OCI-LY3 (cell line): ENCODE data around the gene HSPBP1.

ENCODE experiments used
- CTCF ChIP-seq: fragments of 200-600, 300-600 bp; sonication (generic); IDR thresholded peaks from 2 replicates; pipeline ENCODE4 v1.5.1; 2014; ENCODE audit warnings: antibody characterized with exemption, low read length, low read depth
- EZH2phosphoT487 ChIP-seq: fragments of 200-600 bp; shearing (Covaris generic); IDR thresholded peaks from 2 replicates; pipeline ENCODE4 v1.6.1; 2018; ENCODE audit warnings: antibody characterized with exemption, mixed run types, low read depth

- TF ChIP-seq CTCF (no peak), EZH2phosphoT487 (no peak)
These were observed 38.6 kb downstream of the HSPBP1 start for GRCh38 chr19:55241143-55241934.
